ENCODE results near the gene RBM14. TPM values are rescaled to one million over a fixed set of nuclear protein-coding genes. Genes with fewer than 3 reads are reported as not detected.
"Not testable (repeated sequence)": the region's sequence is repeated elsewhere in the genome, so short reads cannot be mapped to it uniquely, and the experiment has no call there.

Gene RBM14
- total RNA-seq, 1 donor from 2014 or later: 49.9 TPM

GRCh38 chr11:66595245-66595904 lies 21.1 kb upstream of the RBM14 start:
- no peak for DNase-seq (ENCODE audit: low read depth)
- Histone ChIP-seq H3K27me3 (ENCODE audit: control insufficient read depth, insufficient read depth, low read length) (no peaks in the 10 kb centered on the region), H3K4me3 (ENCODE audit: low read depth, low read length) (no peak overlapping the region), H3K36me3 (ENCODE audit: control insufficient read depth, insufficient read depth, low read length) (peaks cover 1% of the 10 kb centered on the region)
- TF ChIP-seq, protein P1, sequence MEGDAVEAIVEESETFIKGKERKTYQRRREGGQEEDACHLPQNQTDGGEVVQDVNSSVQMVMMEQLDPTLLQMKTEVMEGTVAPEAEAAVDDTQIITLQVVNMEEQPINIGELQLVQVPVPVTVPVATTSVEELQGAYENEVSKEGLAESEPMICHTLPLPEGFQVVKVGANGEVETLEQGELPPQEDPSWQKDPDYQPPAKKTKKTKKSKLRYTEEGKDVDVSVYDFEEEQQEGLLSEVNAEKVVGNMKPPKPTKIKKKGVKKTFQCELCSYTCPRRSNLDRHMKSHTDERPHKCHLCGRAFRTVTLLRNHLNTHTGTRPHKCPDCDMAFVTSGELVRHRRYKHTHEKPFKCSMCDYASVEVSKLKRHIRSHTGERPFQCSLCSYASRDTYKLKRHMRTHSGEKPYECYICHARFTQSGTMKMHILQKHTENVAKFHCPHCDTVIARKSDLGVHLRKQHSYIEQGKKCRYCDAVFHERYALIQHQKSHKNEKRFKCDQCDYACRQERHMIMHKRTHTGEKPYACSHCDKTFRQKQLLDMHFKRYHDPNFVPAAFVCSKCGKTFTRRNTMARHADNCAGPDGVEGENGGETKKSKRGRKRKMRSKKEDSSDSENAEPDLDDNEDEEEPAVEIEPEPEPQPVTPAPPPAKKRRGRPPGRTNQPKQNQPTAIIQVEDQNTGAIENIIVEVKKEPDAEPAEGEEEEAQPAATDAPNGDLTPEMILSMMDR (IDR thresholded peaks at IDR 0.05; ENCODE audit: insufficient read depth, low read length, poor library complexity, severe bottlenecking): no peak

GRCh38 chr11:66598993-66599392 lies 17.4 kb upstream of the RBM14 start:
- TF ChIP-seq, protein P1 (IDR thresholded peaks at IDR 0.05; ENCODE audit: insufficient read depth, low read length, poor library complexity, severe bottlenecking): no peak
- peaks cover 1% of the 10 kb centered on the region for H3K36me3 ChIP-seq (ENCODE audit: control insufficient read depth, insufficient read depth, low read length)
- H3K4me3 ChIP-seq (ENCODE audit: low read depth, low read length): no peak overlapping the region
- H3K27me3 ChIP-seq (ENCODE audit: control insufficient read depth, insufficient read depth, low read length): no peaks in the 10 kb centered on the region
- no peak for DNase-seq (ENCODE audit: low read depth)

- no peak overlapping the region for H3K4me3 ChIP-seq (ENCODE audit: low read depth, low read length)
- TF ChIP-seq, protein P1 (IDR thresholded peaks at IDR 0.05; ENCODE audit: insufficient read depth, low read length, poor library complexity, severe bottlenecking): no peak
- H3K27me3 ChIP-seq (ENCODE audit: control insufficient read depth, insufficient read depth, low read length): no peaks in the 10 kb centered on the region
- no peak for DNase-seq (ENCODE audit: low read depth)
- H3K36me3 ChIP-seq (ENCODE audit: control insufficient read depth, insufficient read depth, low read length): peaks cover 1% of the 10 kb centered on the region
These were observed 16.2 kb upstream of the RBM14 start for GRCh38 chr11:66600219-66600618.

- TF ChIP-seq, protein P1 (IDR thresholded peaks at IDR 0.05; ENCODE audit: insufficient read depth, low read length, poor library complexity, severe bottlenecking): no peak
- Histone ChIP-seq H3K4me3 (ENCODE audit: low read depth, low read length) (no peak overlapping the region), H3K27me3 (ENCODE audit: control insufficient read depth, insufficient read depth, low read length) (no peaks in the 10 kb centered on the region), H3K36me3 (ENCODE audit: control insufficient read depth, insufficient read depth, low read length) (peaks cover 1% of the 10 kb centered on the region)
- no peak for DNase-seq (ENCODE audit: low read depth)
These were observed 15.7 kb upstream of the RBM14 start for GRCh38 chr11:66600631-66601233.

DNA sequence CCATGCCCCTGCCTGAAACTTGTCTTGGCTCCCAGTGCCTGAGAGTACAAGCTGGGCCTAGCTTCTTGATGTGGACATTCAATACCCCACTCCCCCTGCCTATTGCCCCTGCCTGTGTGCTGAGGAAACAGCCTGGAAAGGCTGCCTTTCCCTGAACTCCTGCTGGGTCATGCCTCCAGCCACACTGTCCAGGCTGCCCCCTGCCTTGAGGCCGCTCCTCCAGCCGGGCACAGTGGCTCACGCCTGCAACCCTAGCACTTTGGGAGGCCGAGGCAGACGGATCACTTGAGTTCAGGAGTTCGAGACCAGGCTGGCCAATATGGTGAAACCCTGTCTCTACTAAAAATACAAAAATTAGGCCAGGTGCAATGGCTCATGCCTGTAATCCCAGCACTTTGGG lies 13.4 kb upstream of the RBM14 start:
- Histone ChIP-seq H3K4me3 (ENCODE audit: low read depth, low read length) (no peak overlapping the region), H3K36me3 (ENCODE audit: control insufficient read depth, insufficient read depth, low read length) (peaks cover 1% of the 10 kb centered on the region), H3K27me3 (ENCODE audit: control insufficient read depth, insufficient read depth, low read length) (no peaks in the 10 kb centered on the region)
- TF ChIP-seq, protein P1 (IDR thresholded peaks at IDR 0.05; ENCODE audit: insufficient read depth, low read length, poor library complexity, severe bottlenecking): no peak
- DNase-seq (ENCODE audit: low read depth): no peak

GRCh38 chr11:66604155-66604554 lies 12.3 kb upstream of the RBM14 start:
- H3K36me3 ChIP-seq (ENCODE audit: control insufficient read depth, insufficient read depth, low read length): peaks cover 1% of the 10 kb centered on the region
- TF ChIP-seq, protein P1 (IDR thresholded peaks at IDR 0.05; ENCODE audit: insufficient read depth, low read length, poor library complexity, severe bottlenecking): no peak

DNA sequence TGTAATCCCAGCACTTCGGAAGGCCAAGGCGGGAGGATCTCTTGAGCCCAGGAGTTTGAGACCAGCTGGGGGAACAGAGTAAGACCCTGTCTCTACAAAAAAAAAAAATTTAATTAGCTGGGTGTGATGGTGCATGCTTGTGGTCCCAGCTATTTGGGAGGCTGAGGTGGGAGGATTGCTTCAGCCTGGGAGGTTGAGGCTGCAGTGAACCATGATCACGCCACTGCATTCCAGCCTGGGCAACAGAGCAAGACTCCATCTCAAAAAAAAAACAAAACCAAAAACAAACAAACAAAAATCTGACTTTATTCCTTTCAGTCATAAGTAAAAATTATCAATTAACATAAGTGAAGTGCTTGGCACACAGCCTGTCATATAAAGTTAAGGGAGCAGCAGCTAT lies 9.8 kb upstream of the RBM14 start:
- not testable (repeated sequence) for DNase-seq (ENCODE audit: low read depth); H3K4me3 ChIP-seq (ENCODE audit: low read depth, low read length); H3K27me3 ChIP-seq (ENCODE audit: control insufficient read depth, insufficient read depth, low read length); H3K36me3 ChIP-seq (ENCODE audit: control insufficient read depth, insufficient read depth, low read length)

More at GRCh38 chr11:66604155-66604554, 12.3 kb upstream of the RBM14 start:
- H3K27me3 ChIP-seq (ENCODE audit: control insufficient read depth, insufficient read depth, low read length): no peaks in the 10 kb centered on the region
- no peak for DNase-seq (ENCODE audit: low read depth)
- no peak overlapping the region for H3K4me3 ChIP-seq (ENCODE audit: low read depth, low read length)

Measured in kidney epithelial cell (primary cell).